Left lung (tissue), 14 donors: ENCODE data around the gene HTR1B. TPM values are rescaled to one million over a fixed set of nuclear protein-coding genes. Genes with fewer than 3 reads are reported as not detected.
A peak's percentile ranks its signal among the peaks of the same experiment; 100 is the strongest.

ENCODE experiments used
- ATAC-seq: fragments of 200-7000 bp; cut with Tn5 transposase; one replicate; pipeline ENCODE4 v1.9.1; 2020; ENCODE audit warnings: moderate library complexity
- DNase-seq, 4 donors: peaks; one replicate each; pipeline ENCODE4 v3.0.0-alpha.2; 2013 to 2020
- H3K27ac ChIP-seq, 2 donors: fragments of 200-600 bp; sonication (generic) in 1 of 2; one replicate each; pipeline versions ENCODE4 v1.5.0 to v1.8.0; 2020 to 2021
- H3K27me3 ChIP-seq, 2 donors: fragments of 200-600 bp; sonication (generic) in 1 of 2; one replicate each; pipeline versions ENCODE4 v1.5.0 to v1.8.0; 2020 to 2021
- H3K36me3 ChIP-seq, 2 donors: fragments of 200-600 bp; sonication (generic) in 1 of 2; one replicate each; pipeline versions ENCODE4 v1.5.0 to v1.8.0; 2020 to 2021
- H3K4me1 ChIP-seq, 2 donors: fragments of 200-600 bp; one replicate each; pipeline ENCODE4 v1.8.0; 2021
- H3K4me3 ChIP-seq, 2 donors: fragments of 200-600 bp; sonication (generic) in 1 of 2; one replicate each; pipeline versions ENCODE4 v1.5.0 to v1.8.0; 2020 to 2021; ENCODE audit warnings: mild to moderate bottlenecking in 1 of 2
- H3K9me3 ChIP-seq, 2 donors: fragments of 200-600 bp; sonication (generic) in 1 of 2; one replicate each; pipeline versions ENCODE4 v1.5.0 to v1.8.0; 2020 to 2021
- CTCF ChIP-seq, 2 donors: fragments of 200-600 bp; sonication (generic) in 1 of 2; IDR thresholded peaks; one replicate each; pipeline versions ENCODE4 v1.5.0 to v1.8.0; 2021; ENCODE audit warnings: antibody characterized with exemption in 2 of 2
- intact Hi-C, 2 donors: fragments of 100-400 bp; cut with DNase I; formaldehyde crosslinking; loops; one replicate each; pipeline versions ENCODE4 v1.11.2 to v1.14.2; 2022
- long read RNA-seq, 12 donors: library from polyadenylated mRNA in 2 of 12; unstranded in 2 of 12; transcript quantifications; one replicate each; pipeline ENCODE4 v2.0.0 and lab custom pipeline, GENCODE V29; 2019 to 2026
- polyA plus RNA-seq, 6 donors: library from polyadenylated mRNA; unstranded; fragments of 120-200 nt; gene quantifications; one replicate each; pipeline ENCODE4 v1.2.1, GENCODE V29; 2013; ENCODE audit not compliant: insufficient read length in 6 of 6
- total RNA-seq, 2 donors: library from RNA; stranded (reverse); fragmentation: NEBNext Ultra II Directional; extraction: Animal tissue kit (Norgen Biotek cat#: 25700); gene quantifications; one replicate each; pipeline ENCODE4 v1.2.1, GENCODE V29; 2021
- donor health status: DM: no; HTN: yes; CAD: no.
- donor health status: DM: no; HTN: no; CAD: no.

The HTR1B gene
- under 1 TPM; 0.38 to 0.65 TPM for total RNA-seq
- polyA plus RNA-seq, result under 1 TPM in 3 of 6 donors, not detected in 3; 0.08 to 0.16 (median 0.11) TPM
- long read RNA-seq, donor 1, result 0 reads
- long read RNA-seq, donor 2, result 0 reads
- long read RNA-seq, donor 3, result 0 reads
- long read RNA-seq, donor 4, result 0 reads
- long read RNA-seq, donor 5, partial matches to known transcripts, result 0 of 1 reads
- long read RNA-seq, donor 5, other reads (novel, unspliced or antisense), result 0 of 1 reads
- long read RNA-seq, donor 6, result 0 reads
- long read RNA-seq, donor 7, result 0 reads
- long read RNA-seq, donor 8, result 0 reads
- long read RNA-seq, donor 9, result 0 reads
- long read RNA-seq, donor 10, partial matches to known transcripts, result 0 of 1 reads
- long read RNA-seq, donor 10, other reads (novel, unspliced or antisense), result 0 of 1 reads
- long read RNA-seq, donor 11, transcript HTR1B-201 (1 exons, 2,021 nt), result major isoform, 8 of 8 reads
- long read RNA-seq, donor 11, partial matches to known transcripts, result 0 of 8 reads
- long read RNA-seq, donor 11, other reads (novel, unspliced or antisense), result 0 of 8 reads
- long read RNA-seq, donor 12, result 0 reads

- H3K27ac ChIP-seq, result no peak within 1 kb of the TSS
- no peak for TF ChIP-seq CTCF (IDR thresholded peaks at IDR 0.05)
- peaks cover 44 to 70% of the 10 kb centered on the region in 2 donors for H3K27me3 ChIP-seq
- ATAC-seq (peak; percentile 10), DNase-seq (peak in 1 of 4 donors; percentile 73)
- peak within 1 kb of the TSS; percentile 3 to 11 for H3K4me3 ChIP-seq
- intact Hi-C loops, result no loop called here
- H3K36me3 ChIP-seq, result no peaks in the 10 kb centered on the region
- no peaks in the 10 kb centered on the region for H3K9me3 ChIP-seq
- peaks cover 4 to 11% of the 10 kb centered on the region in 2 donors for H3K4me1 ChIP-seq
Observed at GRCh38 chr6:77463308-77463860, at the start of gene HTR1B. Gene HTR1B, minus strand, starts transcription at chr6:77463491. Its CDS starts 88 bp downstream, at chr6:77463403.

GRCh38 chr6:77512554-77512953 is 49.3 kb upstream of the HTR1B start:
- intact Hi-C loops, result no loop called here
- H3K9me3 ChIP-seq, result peaks cover 0 to 51% of the 10 kb centered on the region in 2 donors
- no peaks in the 10 kb centered on the region for H3K36me3 ChIP-seq
- DNase-seq, result no peak
- H3K27me3 ChIP-seq, result no peaks in the 10 kb centered on the region
- ATAC-seq, result no peak
- H3K4me3 ChIP-seq, result no peak overlapping the region
- H3K4me1 ChIP-seq, result no peaks in the 10 kb centered on the region
- TF ChIP-seq CTCF (IDR thresholded peaks at IDR 0.05), result no peak
- H3K27ac ChIP-seq, result no peak overlapping the region

GRCh38 chr6:77511860-77512259 is 48.6 kb upstream of the HTR1B start:
- H3K27ac ChIP-seq, result no peak overlapping the region
- intact Hi-C loops, result no loop called here
- H3K4me1 ChIP-seq, result no peaks in the 10 kb centered on the region
- no peak for TF ChIP-seq CTCF (IDR thresholded peaks at IDR 0.05)
- H3K27me3 ChIP-seq, result no peaks in the 10 kb centered on the region
- no peak overlapping the region for H3K4me3 ChIP-seq
- peaks cover 0 to 46% of the 10 kb centered on the region in 2 donors for H3K9me3 ChIP-seq
- DNase-seq, result no peak
- no peaks in the 10 kb centered on the region for H3K36me3 ChIP-seq
- no peak for ATAC-seq

- Histone ChIP-seq H3K9me3 (no peaks in the 10 kb centered on the region), H3K36me3 (no peaks in the 10 kb centered on the region), H3K27ac (no peak overlapping the region), H3K4me1 (no peaks in the 10 kb centered on the region), H3K4me3 (no peak overlapping the region), H3K27me3 (no peaks in the 10 kb centered on the region)
- TF ChIP-seq CTCF (IDR thresholded peaks at IDR 0.05), result no peak
- DNase-seq (no peak), ATAC-seq (no peak)
- intact Hi-C loops, result no loop called here
Observed at GRCh38 chr6:77502981-77503380, 39.7 kb upstream of the HTR1B start.

GRCh38 chr6:77492530-77492929 is 29.2 kb upstream of the HTR1B start:
- H3K36me3 ChIP-seq, result no peaks in the 10 kb centered on the region
- H3K27ac ChIP-seq, result no peak overlapping the region
- H3K4me1 ChIP-seq, result no peaks in the 10 kb centered on the region
- H3K4me3 ChIP-seq, result no peak overlapping the region
- no peak for DNase-seq
- no peaks in the 10 kb centered on the region for H3K27me3 ChIP-seq
- intact Hi-C loops, result no loop called here
- TF ChIP-seq CTCF (IDR thresholded peaks at IDR 0.05), result no peak
- no peak for ATAC-seq
- no peaks in the 10 kb centered on the region for H3K9me3 ChIP-seq
